HepG2 (cell line): Measurements from ENCODE around the gene MAPK12. TPM values are rescaled to one million over a fixed set of nuclear protein-coding genes. Genes with fewer than 3 reads are reported as not detected.

Experiments
- BORCS8-MEF2B ChIP-seq: sonication (generic); formaldehyde crosslinking; IDR thresholded peaks from 2 replicates; pipeline ENCODE4 v1.8.0; 2022; ENCODE audit warnings: mild to moderate bottlenecking, missing genetic modification reagents
- ELF3 ChIP-seq: IDR thresholded peaks from 2 replicates; pipeline ENCODE4 v1.6.1; 2016; ENCODE audit warnings: missing genetic modification reagents, missing compliant biosample characterization
- GABPB1 ChIP-seq: IDR thresholded peaks from 2 replicates; pipeline ENCODE4 v1.6.1; 2016; ENCODE audit warnings: mild to moderate bottlenecking, missing genetic modification reagents, moderate library complexity, missing compliant biosample characterization
- JARID2 ChIP-seq: sonication (generic); formaldehyde crosslinking; IDR thresholded peaks from 2 replicates; pipeline ENCODE4 v1.8.1; 2023; ENCODE audit warnings: missing genetic modification reagents, inconsistent platforms; ENCODE audit not compliant: insufficient replicate concordance
- NAIF1 ChIP-seq: sonication (generic); formaldehyde crosslinking; IDR thresholded peaks from 2 replicates; pipeline ENCODE4 v1.5.0; 2020; ENCODE audit warnings: mild to moderate bottlenecking, missing genetic modification reagents, borderline replicate concordance
- NFRKB ChIP-seq: fragments of 450-650 bp; IDR thresholded peaks from 2 replicates; pipeline ENCODE4 v1.6.1; 2017
- RAD51 ChIP-seq: fragments of 450-650 bp; IDR thresholded peaks from 2 replicates; pipeline ENCODE4 v1.6.1; 2016; ENCODE audit warnings: borderline replicate concordance
- RBM39 ChIP-seq: fragments of 200-400 bp; formaldehyde crosslinking; IDR thresholded peaks from one replicate; pipeline ENCODE4 v1.6.1; 2018; ENCODE audit warnings: antibody characterized with exemption, mild to moderate bottlenecking, low read depth, low read length; ENCODE audit not compliant: poor library complexity, severe bottlenecking
- RORA ChIP-seq: sonication (generic); formaldehyde crosslinking; IDR thresholded peaks from 2 replicates; pipeline ENCODE4 v1.5.0; 2020; ENCODE audit warnings: mild to moderate bottlenecking, missing genetic modification reagents, moderate library complexity
- SIX4 ChIP-seq: sonication (generic); formaldehyde crosslinking; IDR thresholded peaks from 2 replicates; pipeline ENCODE4 v1.4.0; 2020; ENCODE audit warnings: missing genetic modification reagents
- TGIF2 ChIP-seq: IDR thresholded peaks from 2 replicates; pipeline ENCODE4 v1.6.1; 2016; ENCODE audit warnings: control low read depth, missing compliant biosample characterization
- TSC22D2 ChIP-seq: sonication (generic); formaldehyde crosslinking; IDR thresholded peaks from 2 replicates; pipeline ENCODE4 v1.5.1; 2020; ENCODE audit warnings: missing genetic modification reagents, mild to moderate bottlenecking, borderline replicate concordance
- U2AF1 ChIP-seq: fragments of 200-400 bp; formaldehyde crosslinking; optimal IDR thresholded peaks from 2 replicates; pipeline ENCODE3; 2017; ENCODE audit warnings: mild to moderate bottlenecking, low read depth, low read length
- ZBTB8A ChIP-seq: sonication (generic); formaldehyde crosslinking; IDR thresholded peaks from 2 replicates; pipeline ENCODE4 v1.4.0; 2020; ENCODE audit warnings: mild to moderate bottlenecking, low read depth, missing genetic modification reagents, borderline replicate concordance
- ZKSCAN1 ChIP-seq: fragments of 150-350 bp; IDR thresholded peaks from 2 replicates; pipeline ENCODE4 v1.6.1; 2014; ENCODE audit warnings: low read length
- ZKSCAN5 ChIP-seq: sonication (generic); formaldehyde crosslinking; IDR thresholded peaks from 2 replicates; pipeline ENCODE4 v1.5.1; 2020; ENCODE audit warnings: mild to moderate bottlenecking, missing genetic modification reagents
- ZNF263 ChIP-seq: sonication (generic); formaldehyde crosslinking; IDR thresholded peaks from 2 replicates; pipeline ENCODE4 v1.4.0; 2020; ENCODE audit warnings: missing genetic modification reagents
- ZNF337 ChIP-seq: sonication (generic); formaldehyde crosslinking; IDR thresholded peaks from 2 replicates; pipeline ENCODE4 v1.5.1; 2020; ENCODE audit warnings: missing genetic modification reagents, low read depth, mild to moderate bottlenecking, borderline replicate concordance
- ZNF616 ChIP-seq: sonication (generic); formaldehyde crosslinking; IDR thresholded peaks from 2 replicates; pipeline ENCODE4 v1.5.0; 2020; ENCODE audit warnings: low read depth, mild to moderate bottlenecking, missing genetic modification reagents
- ZNF652 ChIP-seq: IDR thresholded peaks from 2 replicates; pipeline ENCODE4 v1.6.1; 2016; ENCODE audit warnings: low read depth, borderline replicate concordance
- ZNF720 ChIP-seq: sonication (generic); formaldehyde crosslinking; IDR thresholded peaks from 2 replicates; pipeline ENCODE4 v1.4.0; 2020; ENCODE audit warnings: missing genetic modification reagents
- ZNF878 ChIP-seq: sonication (generic); formaldehyde crosslinking; IDR thresholded peaks from 2 replicates; pipeline ENCODE4 v1.8.1; 2023; ENCODE audit warnings: mild to moderate bottlenecking, missing genetic modification reagents, moderate library complexity
- polyA plus RNA-seq, 8 experiments: library from polyadenylated mRNA; depleted of rRNA in 3 of 8; stranded (reverse) in 7 of 8; unstranded in 1 of 8; fragments of >200 nt; fragmentation: Illumina TruSeq in 4 of 8; extraction: Trizol in 4 of 8; gene quantifications; 2 replicates each; pipeline versions ENCODE4 v1.2.1 to v1.2.3, GENCODE V29; 2011 to 2016; ENCODE audit warnings: low read depth in 4 of 8, missing spikeins in 1 of 8, mixed read lengths in 1 of 8; ENCODE audit not compliant: insufficient read depth in 1 of 8
- total RNA-seq, 5 experiments: library from RNA; depleted of rRNA; stranded (reverse); fragments of >200 nt; fragmentation: Illumina TruSeq; extraction: Trizol; gene quantifications; 2 replicates each; pipeline ENCODE4 v1.2.3, GENCODE V29; 2016; ENCODE audit warnings: low read depth in 1 of 5
- TF ChIP-seq, protein P1 (sequence below): sonication (generic); formaldehyde crosslinking; IDR thresholded peaks from 2 replicates; pipeline ENCODE4 v1.8.1; 2023; ENCODE audit warnings: missing genetic modification reagents, inconsistent platforms, borderline replicate concordance
- TF ChIP-seq, protein P2 (sequence below): sonication (generic); formaldehyde crosslinking; IDR thresholded peaks from 2 replicates; pipeline ENCODE4 v1.5.0; 2020; ENCODE audit warnings: mild to moderate bottlenecking, low read depth, missing genetic modification reagents, borderline replicate concordance
- TF ChIP-seq, protein P3 (sequence below): sonication (generic); formaldehyde crosslinking; conservative IDR thresholded peaks from 2 replicates; pipeline ENCODE4 v1.4.0; 2020; ENCODE audit warnings: missing genetic modification reagents

Gene MAPK12
- total and polyA plus RNA-seq, 2 of the 13 experiments (the other 11 are each of a cell fraction or from before 2014, with no cell fraction given) = 22.2 to 23.3 TPM

DNA sequence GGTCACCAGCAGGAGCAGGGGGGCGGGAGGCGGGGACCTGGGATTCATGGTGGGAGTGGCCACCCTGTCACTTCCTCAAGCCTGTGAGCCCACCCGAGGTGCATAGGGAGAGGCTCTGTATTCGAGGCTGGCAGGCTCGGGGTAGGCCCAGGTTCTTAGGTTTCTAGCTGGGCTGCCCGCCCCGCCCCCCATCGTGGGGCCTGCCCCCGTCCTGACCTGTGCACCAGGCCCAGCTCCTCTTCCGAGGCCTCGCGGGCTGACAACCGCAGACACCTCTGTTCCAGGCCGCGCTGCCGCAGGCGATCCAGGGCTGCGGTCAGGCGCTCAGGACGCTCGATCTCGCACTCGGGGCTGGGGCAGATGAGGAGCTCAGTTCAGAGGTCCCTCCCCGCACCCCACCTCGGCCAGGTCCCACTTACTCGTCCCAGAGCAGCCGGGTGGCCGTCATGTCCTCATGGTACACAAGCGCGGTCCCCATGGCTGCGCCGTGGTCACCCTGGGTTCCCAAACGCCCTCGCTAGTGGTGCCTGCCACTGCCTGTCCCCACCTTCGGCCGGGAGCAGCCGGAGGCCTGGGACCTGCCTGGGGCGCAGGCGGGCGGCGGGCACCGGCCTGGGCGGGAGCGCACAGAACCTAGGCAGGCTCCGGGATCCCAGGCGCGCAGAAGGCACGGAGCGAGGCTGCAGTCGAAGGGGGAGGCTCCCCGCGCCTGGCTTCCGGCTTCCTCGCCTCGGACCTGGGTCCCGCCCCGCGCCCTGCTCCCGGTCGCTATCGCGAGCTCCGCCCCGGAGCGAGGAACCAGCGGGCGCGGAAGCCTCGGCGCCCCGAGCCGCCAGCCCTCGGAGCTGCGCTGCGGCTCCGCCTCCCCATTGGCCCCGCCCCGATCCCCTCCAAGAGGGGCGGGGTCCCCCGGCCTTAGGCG lies 10.7 kb downstream of the MAPK12 start, which contains the start of gene HDAC10 (continued):
- TF ChIP-seq U2AF1 (no peak), ZKSCAN5 (CRISPR knock-in tag) (no peak), RBM39 (no peak), ZKSCAN1 (no peak), BORCS8-MEF2B (CRISPR knock-in tag) (no peak), NAIF1 (CRISPR knock-in tag) (no peak), ZNF263 (no peak), RORA (CRISPR knock-in tag) (no peak), TGIF2 (CRISPR knock-in tag) (no peak), ZBTB8A (no peak), SIX4 (CRISPR knock-in tag) (no peak), ZNF720 (CRISPR knock-in tag) (no peak), ELF3 (CRISPR knock-in tag) (peak; percentile 40; the same call in 1 of the 2 replicates), RAD51 (no peak), ZNF652 (CRISPR knock-in tag) (no peak), JARID2 (CRISPR knock-in tag) (no peak), ZNF616 (no peak), ZNF337 (CRISPR knock-in tag) (no peak), GABPB1 (CRISPR knock-in tag) (peak; percentile 88), TSC22D2 (no peak), ZNF878 (CRISPR knock-in tag) (no peak), NFRKB (no peak)
- TF ChIP-seq, protein P1, sequence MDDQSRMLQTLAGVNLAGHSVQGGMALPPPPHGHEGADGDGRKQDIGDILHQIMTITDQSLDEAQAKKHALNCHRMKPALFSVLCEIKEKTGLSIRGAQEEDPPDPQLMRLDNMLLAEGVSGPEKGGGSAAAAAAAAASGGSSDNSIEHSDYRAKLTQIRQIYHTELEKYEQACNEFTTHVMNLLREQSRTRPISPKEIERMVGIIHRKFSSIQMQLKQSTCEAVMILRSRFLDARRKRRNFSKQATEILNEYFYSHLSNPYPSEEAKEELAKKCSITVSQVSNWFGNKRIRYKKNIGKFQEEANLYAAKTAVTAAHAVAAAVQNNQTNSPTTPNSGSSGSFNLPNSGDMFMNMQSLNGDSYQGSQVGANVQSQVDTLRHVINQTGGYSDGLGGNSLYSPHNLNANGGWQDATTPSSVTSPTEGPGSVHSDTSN (CRISPR knock-in tag) = no peak
- TF ChIP-seq, protein P2, sequence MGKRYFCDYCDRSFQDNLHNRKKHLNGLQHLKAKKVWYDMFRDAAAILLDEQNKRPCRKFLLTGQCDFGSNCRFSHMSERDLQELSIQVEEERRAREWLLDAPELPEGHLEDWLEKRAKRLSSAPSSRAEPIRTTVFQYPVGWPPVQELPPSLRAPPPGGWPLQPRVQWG (CRISPR knock-in tag) = no peak
- TF ChIP-seq, protein P3, sequence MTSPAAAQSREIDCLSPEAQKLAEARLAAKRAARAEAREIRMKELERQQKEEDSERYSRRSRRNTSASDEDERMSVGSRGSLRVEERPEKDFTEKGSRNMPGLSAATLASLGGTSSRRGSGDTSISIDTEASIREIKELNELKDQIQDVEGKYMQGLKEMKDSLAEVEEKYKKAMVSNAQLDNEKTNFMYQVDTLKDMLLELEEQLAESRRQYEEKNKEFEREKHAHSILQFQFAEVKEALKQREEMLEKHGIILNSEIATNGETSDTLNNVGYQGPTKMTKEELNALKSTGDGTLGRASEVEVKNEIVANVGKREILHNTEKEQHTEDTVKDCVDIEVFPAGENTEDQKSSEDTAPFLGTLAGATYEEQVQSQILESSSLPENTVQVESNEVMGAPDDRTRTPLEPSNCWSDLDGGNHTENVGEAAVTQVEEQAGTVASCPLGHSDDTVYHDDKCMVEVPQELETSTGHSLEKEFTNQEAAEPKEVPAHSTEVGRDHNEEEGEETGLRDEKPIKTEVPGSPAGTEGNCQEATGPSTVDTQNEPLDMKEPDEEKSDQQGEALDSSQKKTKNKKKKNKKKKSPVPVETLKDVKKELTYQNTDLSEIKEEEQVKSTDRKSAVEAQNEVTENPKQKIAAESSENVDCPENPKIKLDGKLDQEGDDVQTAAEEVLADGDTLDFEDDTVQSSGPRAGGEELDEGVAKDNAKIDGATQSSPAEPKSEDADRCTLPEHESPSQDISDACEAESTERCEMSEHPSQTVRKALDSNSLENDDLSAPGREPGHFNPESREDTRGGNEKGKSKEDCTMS = no peak
